Measurements from ENCODE around the gene OR1J2. TPM values are rescaled to one million over a fixed set of nuclear protein-coding genes. Genes with fewer than 3 reads are reported as not detected.

The OR1J2 gene
- total RNA-seq, 1 donor from 2014 or later, result not detected

DNA sequence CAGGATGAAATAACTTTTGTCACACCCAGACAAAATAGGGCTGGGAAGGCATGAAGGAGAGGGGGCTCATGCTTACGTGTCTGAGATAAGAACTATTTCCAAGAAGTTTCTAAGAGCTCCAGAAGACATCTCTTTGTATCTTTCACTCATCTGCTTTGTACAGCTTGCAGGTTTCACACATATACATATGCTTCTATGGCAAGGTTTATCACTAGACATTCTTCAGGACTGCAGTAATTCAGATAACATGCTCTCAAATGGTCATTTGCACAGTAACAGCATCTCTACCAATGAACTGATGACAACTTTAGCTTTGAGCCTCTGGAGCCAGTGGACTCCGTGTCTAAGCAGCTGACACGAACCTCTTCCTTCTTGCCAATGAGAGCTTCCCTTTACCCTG lies 36.0 kb upstream of the OR1J2 start:
- no peak overlapping the region for H3K4me3 ChIP-seq (ENCODE audit: low read depth, low read length)
- H3K36me3 ChIP-seq (ENCODE audit: control insufficient read depth, insufficient read depth, low read length), result no peaks in the 10 kb centered on the region
- peaks cover 2% of the 10 kb centered on the region for H3K27me3 ChIP-seq (ENCODE audit: control insufficient read depth, insufficient read depth, low read length)
- no peak for DNase-seq (ENCODE audit: low read depth)
- TF ChIP-seq, protein P1, sequence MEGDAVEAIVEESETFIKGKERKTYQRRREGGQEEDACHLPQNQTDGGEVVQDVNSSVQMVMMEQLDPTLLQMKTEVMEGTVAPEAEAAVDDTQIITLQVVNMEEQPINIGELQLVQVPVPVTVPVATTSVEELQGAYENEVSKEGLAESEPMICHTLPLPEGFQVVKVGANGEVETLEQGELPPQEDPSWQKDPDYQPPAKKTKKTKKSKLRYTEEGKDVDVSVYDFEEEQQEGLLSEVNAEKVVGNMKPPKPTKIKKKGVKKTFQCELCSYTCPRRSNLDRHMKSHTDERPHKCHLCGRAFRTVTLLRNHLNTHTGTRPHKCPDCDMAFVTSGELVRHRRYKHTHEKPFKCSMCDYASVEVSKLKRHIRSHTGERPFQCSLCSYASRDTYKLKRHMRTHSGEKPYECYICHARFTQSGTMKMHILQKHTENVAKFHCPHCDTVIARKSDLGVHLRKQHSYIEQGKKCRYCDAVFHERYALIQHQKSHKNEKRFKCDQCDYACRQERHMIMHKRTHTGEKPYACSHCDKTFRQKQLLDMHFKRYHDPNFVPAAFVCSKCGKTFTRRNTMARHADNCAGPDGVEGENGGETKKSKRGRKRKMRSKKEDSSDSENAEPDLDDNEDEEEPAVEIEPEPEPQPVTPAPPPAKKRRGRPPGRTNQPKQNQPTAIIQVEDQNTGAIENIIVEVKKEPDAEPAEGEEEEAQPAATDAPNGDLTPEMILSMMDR (IDR thresholded peaks at IDR 0.05; ENCODE audit: insufficient read depth, low read length, poor library complexity, severe bottlenecking), result no peak

DNA sequence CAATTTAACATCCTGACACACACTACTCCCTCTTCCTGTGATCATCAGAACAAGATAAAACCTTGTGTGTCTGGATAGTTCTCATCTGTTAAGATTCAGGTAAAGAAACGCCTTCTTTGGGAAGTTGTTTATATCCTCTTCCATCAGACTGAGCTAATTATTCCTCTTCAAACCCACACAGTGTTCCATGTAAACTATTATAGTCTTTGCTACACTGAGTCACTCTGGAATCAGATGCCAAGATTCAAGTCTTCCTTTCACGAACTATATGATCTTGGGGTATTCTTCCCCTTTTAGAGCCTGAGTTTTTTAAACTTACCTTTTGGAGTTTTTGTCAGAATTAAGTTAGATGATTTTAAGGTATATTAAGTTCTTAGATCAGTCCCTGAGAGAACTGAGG lies 34.9 kb upstream of the OR1J2 start:
- Histone ChIP-seq H3K4me3 (ENCODE audit: low read depth, low read length) (no peak overlapping the region), H3K27me3 (ENCODE audit: control insufficient read depth, insufficient read depth, low read length) (peaks cover 2% of the 10 kb centered on the region), H3K36me3 (ENCODE audit: control insufficient read depth, insufficient read depth, low read length) (no peaks in the 10 kb centered on the region)
- TF ChIP-seq, protein P1 (IDR thresholded peaks at IDR 0.05; ENCODE audit: insufficient read depth, low read length, poor library complexity, severe bottlenecking), result no peak
- DNase-seq (ENCODE audit: low read depth), result no peak

DNA sequence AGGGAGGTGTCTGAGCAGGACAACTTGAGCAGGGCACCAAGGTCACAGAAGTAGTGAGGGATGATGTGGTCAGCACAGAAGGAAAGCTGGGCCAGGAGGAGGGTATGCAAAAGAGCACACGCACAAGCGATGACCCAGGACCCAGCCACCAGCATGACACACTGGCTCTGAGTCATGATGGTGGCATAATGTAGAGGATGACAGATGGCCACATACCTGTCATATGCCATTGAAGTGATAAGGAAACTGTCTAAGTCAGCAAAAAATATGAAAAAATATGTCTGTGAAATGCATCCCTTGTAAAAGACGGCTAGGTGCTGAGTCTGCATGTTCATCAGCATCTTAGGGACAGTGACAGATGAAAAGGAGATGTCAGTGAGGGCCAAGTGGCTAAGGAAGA lies 33.3 kb upstream of the OR1J2 start:
- H3K4me3 ChIP-seq (ENCODE audit: low read depth, low read length), result no peak overlapping the region
- no peaks in the 10 kb centered on the region for H3K36me3 ChIP-seq (ENCODE audit: control insufficient read depth, insufficient read depth, low read length)
- TF ChIP-seq, protein P1 (IDR thresholded peaks at IDR 0.05; ENCODE audit: insufficient read depth, low read length, poor library complexity, severe bottlenecking), result no peak
- DNase-seq (ENCODE audit: low read depth), result no peak
- H3K27me3 ChIP-seq (ENCODE audit: control insufficient read depth, insufficient read depth, low read length), result peaks cover 2% of the 10 kb centered on the region

DNA sequence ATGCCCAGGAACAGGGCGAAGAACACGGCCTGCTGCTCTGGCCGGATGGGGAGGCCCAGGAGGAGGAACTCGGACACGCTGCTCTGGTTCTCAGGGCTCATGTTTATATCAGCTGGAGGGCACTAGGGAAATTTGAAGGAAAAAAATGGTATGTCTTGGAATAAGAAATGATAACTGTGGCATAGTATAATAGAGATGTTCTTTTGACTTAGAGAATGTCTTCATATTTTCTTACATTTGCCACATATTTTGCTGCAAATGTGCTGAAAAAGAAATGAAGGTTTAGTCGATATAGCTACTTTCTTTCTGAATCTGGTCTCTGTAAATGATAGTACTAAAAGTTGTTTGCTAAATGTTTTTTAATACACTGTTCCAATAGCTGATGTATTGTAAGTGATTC lies 32.8 kb upstream of the OR1J2 start, which contains the start of gene OR1J1:
OR1J1 (minus strand) TSS at position 101 of the 400 bp plus-strand sequence; CDS start at position 101, 0 bp downstream.
- Histone ChIP-seq H3K27me3 (ENCODE audit: control insufficient read depth, insufficient read depth, low read length) (peaks cover 2% of the 10 kb centered on the region), H3K4me3 (ENCODE audit: low read depth, low read length) (no peak within 1 kb of the TSS), H3K36me3 (ENCODE audit: control insufficient read depth, insufficient read depth, low read length) (no peaks in the 10 kb centered on the region)
- DNase-seq (ENCODE audit: low read depth), result no peak
- TF ChIP-seq, protein P1 (IDR thresholded peaks at IDR 0.05; ENCODE audit: insufficient read depth, low read length, poor library complexity, severe bottlenecking), result no peak

DNA sequence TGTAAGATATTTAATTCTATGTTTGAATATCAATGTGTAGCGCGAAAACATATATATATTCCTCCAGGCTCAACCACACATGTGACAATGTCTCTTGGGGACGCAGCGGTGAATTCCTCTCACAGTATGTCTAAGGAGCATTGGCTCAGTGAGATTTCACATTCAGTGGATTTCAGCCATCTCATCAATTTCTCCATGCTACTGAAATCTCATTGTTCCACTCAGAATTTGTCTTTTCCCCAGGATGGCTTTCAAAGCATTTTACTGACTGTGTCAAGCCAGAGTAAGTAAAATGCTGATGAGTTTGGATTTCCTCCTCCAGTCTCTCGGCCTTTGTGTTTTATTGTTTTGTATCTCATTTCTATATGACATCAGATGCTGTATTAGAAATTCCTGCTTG lies 31.5 kb upstream of the OR1J2 start:
- Histone ChIP-seq H3K4me3 (ENCODE audit: low read depth, low read length) (no peak overlapping the region), H3K27me3 (ENCODE audit: control insufficient read depth, insufficient read depth, low read length) (peaks cover 2% of the 10 kb centered on the region), H3K36me3 (ENCODE audit: control insufficient read depth, insufficient read depth, low read length) (no peaks in the 10 kb centered on the region)
- TF ChIP-seq, protein P1 (IDR thresholded peaks at IDR 0.05; ENCODE audit: insufficient read depth, low read length, poor library complexity, severe bottlenecking), result no peak
- DNase-seq (ENCODE audit: low read depth), result no peak

DNA sequence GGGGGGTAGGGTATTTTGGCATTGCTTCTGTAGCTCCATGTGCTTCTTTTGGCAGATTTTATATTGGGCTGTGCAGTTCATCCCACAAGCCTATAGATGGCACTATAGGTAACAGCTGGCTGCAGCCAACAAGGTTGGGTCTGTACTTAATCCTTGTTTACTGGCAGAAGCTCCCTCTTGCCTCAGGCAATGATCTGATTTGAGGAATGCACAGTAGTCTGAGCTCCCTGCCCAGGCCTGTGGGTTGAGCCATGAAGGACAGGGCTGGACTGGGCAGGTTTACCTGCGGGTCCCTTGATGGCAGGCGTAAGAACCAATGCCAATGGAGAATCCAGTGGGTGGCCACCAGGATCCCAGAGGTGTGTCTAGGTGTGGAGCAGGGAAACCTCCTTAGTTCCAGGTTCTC lies 11.7 kb upstream of the OR1J2 start:
- peak; percentile 4 for DNase-seq (ENCODE audit: low read depth)
- TF ChIP-seq, protein P1 (IDR thresholded peaks at IDR 0.05; ENCODE audit: insufficient read depth, low read length, poor library complexity, severe bottlenecking), result peak; percentile 86

More for the DNA sequence above, 11.7 kb upstream of the OR1J2 start:
- no peak overlapping the region for H3K4me3 ChIP-seq (ENCODE audit: low read depth, low read length)
- H3K27me3 ChIP-seq (ENCODE audit: control insufficient read depth, insufficient read depth, low read length), result peaks cover 6% of the 10 kb centered on the region
- H3K36me3 ChIP-seq (ENCODE audit: control insufficient read depth, insufficient read depth, low read length), result no peaks in the 10 kb centered on the region

Data from kidney epithelial cell (primary cell).